WERI-Rb-1 (cell line): ENCODE measurements around the gene RALA.

Experiments
- DNase-seq: peaks from one replicate; pipeline ENCODE4 v3.0.0-alpha.2; 2020
- H3K27ac ChIP-seq: fragments of 250-450 bp; sonication (Bioruptor Pico); 2 replicates; pipeline ENCODE4 v1.5.1; 2020; ENCODE audit warnings: mild to moderate bottlenecking, moderate library complexity
- H3K27me3 ChIP-seq: fragments of 250-450 bp; sonication (Bioruptor Pico); 2 replicates; pipeline ENCODE4 v1.5.1; 2021; ENCODE audit warnings: mild to moderate bottlenecking, low read depth, moderate library complexity; ENCODE audit not compliant: insufficient read depth, severe bottlenecking
- H3K36me3 ChIP-seq: fragments of 250-450 bp; sonication (Bioruptor Pico); 2 replicates; pipeline ENCODE4 v1.5.1; 2020; ENCODE audit warnings: mild to moderate bottlenecking, moderate library complexity
- H3K4me3 ChIP-seq: 2 replicates; pipeline ENCODE4 v1.5.1; 2011; ENCODE audit warnings: low read depth, mild to moderate bottlenecking, control low read depth, low read length
- H3K9me3 ChIP-seq: fragments of 250-450 bp; sonication (Bioruptor Pico); 2 replicates; pipeline ENCODE4 v1.5.1; 2021; ENCODE audit warnings: mild to moderate bottlenecking, moderate library complexity; ENCODE audit not compliant: severe bottlenecking
- CTCF ChIP-seq: IDR thresholded peaks from 2 replicates; pipeline ENCODE4 v1.5.1; 2011; ENCODE audit warnings: low read depth, mild to moderate bottlenecking, control low read depth, inconsistent platforms, low read length

RALA gene

GRCh38 chr7:39693812-39694211, 70.4 kb downstream of the RALA start:
- no peak for DNase-seq
- H3K27ac ChIP-seq: no peak overlapping the region
- no peak for TF ChIP-seq CTCF
- no peaks in the 10 kb centered on the region for H3K9me3 ChIP-seq
- peaks cover 64% of the 10 kb centered on the region for H3K36me3 ChIP-seq
- no peak overlapping the region for H3K4me3 ChIP-seq
- no peaks in the 10 kb centered on the region for H3K27me3 ChIP-seq

GRCh38 chr7:39695852-39696586, 72.6 kb downstream of the RALA start:
- DNase-seq: no peak
- Histone ChIP-seq H3K36me3 (peaks cover 67% of the 10 kb centered on the region), H3K9me3 (no peaks in the 10 kb centered on the region), H3K27ac (no peak overlapping the region), H3K4me3 (no peak overlapping the region), H3K27me3 (no peaks in the 10 kb centered on the region)
- TF ChIP-seq CTCF: no peak

GRCh38 chr7:39696631-39697030, 73.3 kb downstream of the RALA start:
- no peaks in the 10 kb centered on the region for H3K27me3 ChIP-seq
- no peak overlapping the region for H3K27ac ChIP-seq
- H3K9me3 ChIP-seq: no peaks in the 10 kb centered on the region
- peaks cover 67% of the 10 kb centered on the region for H3K36me3 ChIP-seq
- no peak for TF ChIP-seq CTCF
- H3K4me3 ChIP-seq: no peak overlapping the region
- no peak for DNase-seq

- H3K9me3 ChIP-seq: no peaks in the 10 kb centered on the region
- no peak overlapping the region for H3K27ac ChIP-seq
- no peak overlapping the region for H3K4me3 ChIP-seq
- H3K36me3 ChIP-seq: peaks cover 60% of the 10 kb centered on the region
- no peak for TF ChIP-seq CTCF
- H3K27me3 ChIP-seq: no peaks in the 10 kb centered on the region
- DNase-seq: no peak
Measured at GRCh38 chr7:39697483-39697882, 74.1 kb downstream of the RALA start.

GRCh38 chr7:39700165-39700564, 76.8 kb downstream of the RALA start:
- TF ChIP-seq CTCF: no peak
- DNase-seq: no peak
- no peak overlapping the region for H3K4me3 ChIP-seq
- no peaks in the 10 kb centered on the region for H3K27me3 ChIP-seq
- no peak overlapping the region for H3K27ac ChIP-seq
- H3K9me3 ChIP-seq: no peaks in the 10 kb centered on the region
- peaks cover 65% of the 10 kb centered on the region for H3K36me3 ChIP-seq

GRCh38 chr7:39700932-39701331, 77.6 kb downstream of the RALA start:
- Histone ChIP-seq H3K9me3 (no peaks in the 10 kb centered on the region), H3K27me3 (no peaks in the 10 kb centered on the region), H3K27ac (no peak overlapping the region), H3K4me3 (no peak overlapping the region), H3K36me3 (peaks cover 63% of the 10 kb centered on the region)
- no peak for TF ChIP-seq CTCF
- no peak for DNase-seq
